ENCODE measurements around the gene LYPD3. TPM values are rescaled to one million over a fixed set of nuclear protein-coding genes. Genes with fewer than 3 reads are reported as not detected.

LYPD3 gene
- total and polyA plus RNA-seq, 12 donors: 0.14 to 0.75 (median 0.36) TPM; not detected in 2

DNA sequence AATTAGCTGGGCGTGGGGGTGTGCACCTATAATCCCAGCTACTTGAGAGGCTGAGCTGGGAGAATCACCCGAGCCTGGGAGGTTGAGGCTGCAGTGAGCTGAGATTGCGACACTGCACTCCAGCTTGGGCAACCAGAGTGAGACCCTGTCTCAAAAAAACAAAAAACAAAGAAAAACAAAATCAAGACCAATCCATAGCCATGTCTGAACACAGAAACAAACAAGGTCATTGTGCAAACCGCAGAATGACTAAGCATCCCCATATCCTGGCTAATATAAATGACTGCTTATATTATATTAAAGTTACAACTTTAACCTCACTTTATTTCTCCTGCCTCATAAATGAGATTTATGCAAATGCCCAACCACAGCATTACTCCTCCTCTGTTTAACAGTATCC, 2.3 kb upstream of the LYPD3 start:
- DNase-seq (no peak), ATAC-seq (no peak)
- TF ChIP-seq, protein P1, sequence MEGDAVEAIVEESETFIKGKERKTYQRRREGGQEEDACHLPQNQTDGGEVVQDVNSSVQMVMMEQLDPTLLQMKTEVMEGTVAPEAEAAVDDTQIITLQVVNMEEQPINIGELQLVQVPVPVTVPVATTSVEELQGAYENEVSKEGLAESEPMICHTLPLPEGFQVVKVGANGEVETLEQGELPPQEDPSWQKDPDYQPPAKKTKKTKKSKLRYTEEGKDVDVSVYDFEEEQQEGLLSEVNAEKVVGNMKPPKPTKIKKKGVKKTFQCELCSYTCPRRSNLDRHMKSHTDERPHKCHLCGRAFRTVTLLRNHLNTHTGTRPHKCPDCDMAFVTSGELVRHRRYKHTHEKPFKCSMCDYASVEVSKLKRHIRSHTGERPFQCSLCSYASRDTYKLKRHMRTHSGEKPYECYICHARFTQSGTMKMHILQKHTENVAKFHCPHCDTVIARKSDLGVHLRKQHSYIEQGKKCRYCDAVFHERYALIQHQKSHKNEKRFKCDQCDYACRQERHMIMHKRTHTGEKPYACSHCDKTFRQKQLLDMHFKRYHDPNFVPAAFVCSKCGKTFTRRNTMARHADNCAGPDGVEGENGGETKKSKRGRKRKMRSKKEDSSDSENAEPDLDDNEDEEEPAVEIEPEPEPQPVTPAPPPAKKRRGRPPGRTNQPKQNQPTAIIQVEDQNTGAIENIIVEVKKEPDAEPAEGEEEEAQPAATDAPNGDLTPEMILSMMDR (IDR thresholded peaks at IDR 0.05): no peak
- Histone ChIP-seq H3K27ac (no peak overlapping the region), H3K4me1 (peaks cover 0 to 46% (median 13%) of the 10 kb centered on the region in 9 donors), H3K9me3 (no peaks in the 10 kb centered on the region), H3K27me3 (peaks cover 0 to 14% (median 6%) of the 10 kb centered on the region in 7 donors), H3K4me3 (no peak overlapping the region), H3K36me3 (no peaks in the 10 kb centered on the region)
- intact Hi-C loops (cut with DNase I): loop anchor here in 1 of 10 donors (5.0 kb wide), 1 partner anchor 35 kb away; the partner anchor contains the start of gene PHLDB3
- 85 to 95% methylated on average over 4 of the region's 4 CpGs for WGBS, 2 donors

DNA sequence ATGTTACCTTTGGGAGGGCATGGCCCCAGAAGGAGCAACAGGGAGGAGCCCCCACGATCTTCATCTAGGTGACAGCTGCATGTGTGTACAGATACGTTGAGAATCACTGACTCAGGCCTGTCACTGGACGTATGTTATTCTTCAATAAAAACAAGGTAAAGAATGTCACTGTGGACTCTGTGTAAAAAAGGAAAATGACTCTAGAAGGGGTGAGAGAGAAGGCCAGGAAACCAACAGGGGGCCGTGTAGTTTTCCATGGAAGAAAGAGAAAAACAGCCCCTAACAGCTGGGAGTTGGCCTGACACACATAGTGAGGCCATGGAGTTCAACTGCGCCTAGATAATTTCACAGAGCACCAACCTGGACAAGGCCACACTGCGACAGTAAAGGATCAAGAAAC, 1.9 kb upstream of the LYPD3 start:
- H3K27ac ChIP-seq: no peak overlapping the region
- no peaks in the 10 kb centered on the region for H3K9me3 ChIP-seq
- ATAC-seq: no peak
- no peak overlapping the region for H3K4me3 ChIP-seq
- no peak for DNase-seq
- intact Hi-C loops (cut with DNase I): loop anchor here in 1 of 10 donors (5.0 kb wide), 1 partner anchor 35 kb away; the partner anchor contains the start of gene PHLDB3
- H3K27me3 ChIP-seq: peaks cover 0 to 14% (median 6%) of the 10 kb centered on the region in 7 donors
- no peaks in the 10 kb centered on the region for H3K36me3 ChIP-seq
- TF ChIP-seq, protein P1 (IDR thresholded peaks at IDR 0.05): no peak
- 88 to 89% methylated on average over 6 of the region's 6 CpGs for WGBS, 2 donors
- H3K4me1 ChIP-seq: peaks cover 0 to 47% (median 13%) of the 10 kb centered on the region in 9 donors

DNA sequence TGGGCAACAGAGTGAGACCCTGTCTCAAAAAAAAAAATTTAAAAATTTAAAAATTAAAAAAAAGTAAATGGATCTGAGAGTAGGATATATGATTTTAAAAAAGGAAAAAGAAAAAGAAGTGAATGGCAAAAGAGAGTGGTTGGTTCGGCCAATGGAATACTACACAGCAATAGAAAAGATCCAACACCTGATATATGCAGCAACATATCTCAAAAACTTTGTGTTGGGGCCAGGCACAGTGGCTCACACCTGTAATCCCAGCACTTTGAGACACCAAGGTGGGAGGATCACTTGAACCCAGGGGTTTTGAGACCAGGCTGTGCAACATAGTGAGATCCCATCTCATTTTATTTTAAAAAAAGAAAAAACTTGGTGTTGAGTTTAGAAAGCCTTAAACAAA, 1.4 kb upstream of the LYPD3 start:
- Histone ChIP-seq H3K4me1 (peaks cover 0 to 47% (median 13%) of the 10 kb centered on the region in 9 donors), H3K27me3 (peaks cover 0 to 14% (median 6%) of the 10 kb centered on the region in 7 donors), H3K27ac (no peak overlapping the region), H3K4me3 (no peak overlapping the region), H3K36me3 (no peaks in the 10 kb centered on the region), H3K9me3 (no peaks in the 10 kb centered on the region)
- ATAC-seq (no peak), DNase-seq (no peak)
- TF ChIP-seq, protein P1 (IDR thresholded peaks at IDR 0.05): no peak
- intact Hi-C loops (cut with DNase I): loop anchor here in 1 of 10 donors (5.0 kb wide), 1 partner anchor 36 kb away; the partner anchor contains the start of gene PHLDB3
- WGBS, 2 donors: 91 to 95% methylated on average over 1 of the region's 1 CpG

DNA sequence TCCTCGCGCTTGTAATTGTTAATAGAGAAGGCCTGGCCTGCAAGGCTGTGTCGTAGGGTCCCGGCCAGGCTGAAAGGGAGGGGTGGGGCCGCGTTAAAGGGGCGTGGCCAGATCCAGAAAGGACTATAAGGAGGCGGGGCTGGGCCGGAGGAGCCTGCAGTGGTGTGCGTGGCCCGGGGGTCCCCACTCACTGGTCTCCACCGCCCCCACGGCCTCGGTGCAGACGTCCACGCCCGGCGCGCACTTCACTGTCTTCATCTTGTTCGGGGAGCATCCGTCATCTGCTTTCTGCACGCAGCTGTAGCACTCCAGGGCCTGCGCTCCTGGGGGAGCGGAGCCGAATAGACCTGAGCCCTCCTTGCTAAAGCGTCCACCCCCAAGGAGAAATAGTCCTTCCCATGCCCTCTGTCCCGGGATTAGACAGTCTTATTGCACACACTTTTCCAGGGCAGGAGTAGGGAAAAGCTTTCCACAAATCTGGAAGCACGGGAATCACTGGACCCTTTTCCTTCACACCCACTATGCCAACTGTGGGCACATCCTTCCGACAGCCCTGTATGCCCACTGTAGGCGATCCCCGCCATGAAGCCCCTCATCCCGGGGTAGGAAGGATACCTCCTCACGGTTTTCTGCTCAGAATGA, 1.2 kb downstream of the LYPD3 start:
- DNase-seq (peak; percentile 80 to 85), ATAC-seq (peak; percentile 62 to 85 (median 74))
- TF ChIP-seq, protein P1 (IDR thresholded peaks at IDR 0.05): no peak
- Histone ChIP-seq H3K4me3 (peak overlapping the region; percentile 23 to 82 (median 64)), H3K4me1 (peaks cover 0 to 44% (median 13%) of the 10 kb centered on the region in 9 donors), H3K9me3 (no peaks in the 10 kb centered on the region), H3K27me3 (peaks cover 0 to 14% (median 6%) of the 10 kb centered on the region in 7 donors), H3K27ac (peak overlapping the region; percentile 5 to 88 (median 78)), H3K36me3 (no peaks in the 10 kb centered on the region)
- 11 to 12% methylated on average over 33 of the region's 33 CpGs for WGBS, 2 donors
- intact Hi-C loops (cut with DNase I): loop anchor here in 4 of 10 donors (5.0 kb wide), 2 partner anchors 38 to 58 kb away; partner anchors contain the start of gene PHLDB3 (in 4 of the 4)

Measured in heart right ventricle (tissue), 16 donors.